Stimulated activated CD4-positive, alpha-beta T cell treated with anti-CD3 and anti-CD28 coated beads, TNF-alpha, amount 100 ng/mL, for 4 hours (primary cell): Measurements from ENCODE around the gene MKKS.

Experiments used
- DNase-seq, 3 experiments: peaks; one replicate each; pipeline ENCODE4 v3.0.0-alpha.2; 2020; ENCODE audit warnings: low read depth in 3 of 3

Gene MKKS

GRCh38 chr20:10369723-10370090 is 64.3 kb downstream of the MKKS start:
- no peak for DNase-seq

GRCh38 chr20:10368702-10369041 is 65.3 kb downstream of the MKKS start:
- DNase-seq, result no peak

DNA sequence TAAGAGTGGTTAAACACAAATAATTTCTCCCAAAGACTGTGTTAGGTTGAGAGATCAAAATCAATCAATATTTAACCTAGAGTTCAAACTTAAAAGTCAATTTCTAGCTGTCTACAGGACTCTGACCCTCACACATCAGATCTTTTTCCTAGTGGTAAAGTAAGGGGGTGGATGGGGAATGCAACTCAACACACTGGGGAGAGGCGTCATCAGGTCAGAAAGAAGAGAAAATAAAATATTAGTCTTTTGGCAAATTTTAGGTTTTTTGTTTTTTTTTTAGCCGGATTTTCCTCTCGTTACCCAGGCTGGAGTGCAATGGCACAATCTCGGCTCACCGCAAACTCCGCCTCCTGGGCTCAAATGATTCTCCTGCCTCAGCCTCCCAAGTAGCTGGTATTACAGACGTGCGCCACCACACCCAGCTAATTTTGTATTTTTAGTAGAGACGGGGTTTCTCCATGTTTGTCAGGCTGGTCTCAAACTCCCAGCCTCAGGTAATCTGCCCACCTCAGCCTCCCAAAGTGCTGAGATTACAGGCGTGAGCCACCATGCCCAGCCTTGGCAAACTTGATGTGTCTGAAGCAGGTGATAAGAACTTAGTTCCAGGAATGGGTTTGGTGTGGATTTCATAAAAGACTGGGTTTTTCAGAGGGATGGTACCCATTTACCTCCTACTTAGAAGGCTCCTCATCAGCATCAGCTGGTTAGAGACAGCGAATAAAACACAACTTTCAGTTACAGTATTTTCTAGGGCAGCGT is 65.9 kb downstream of the MKKS start:
- DNase-seq, result no peak

GRCh38 chr20:10367693-10367942 is 66.4 kb downstream of the MKKS start:
- DNase-seq, result no peak

- DNase-seq, result no peak
Observed at GRCh38 chr20:10366898-10367692, 66.9 kb downstream of the MKKS start.

DNA sequence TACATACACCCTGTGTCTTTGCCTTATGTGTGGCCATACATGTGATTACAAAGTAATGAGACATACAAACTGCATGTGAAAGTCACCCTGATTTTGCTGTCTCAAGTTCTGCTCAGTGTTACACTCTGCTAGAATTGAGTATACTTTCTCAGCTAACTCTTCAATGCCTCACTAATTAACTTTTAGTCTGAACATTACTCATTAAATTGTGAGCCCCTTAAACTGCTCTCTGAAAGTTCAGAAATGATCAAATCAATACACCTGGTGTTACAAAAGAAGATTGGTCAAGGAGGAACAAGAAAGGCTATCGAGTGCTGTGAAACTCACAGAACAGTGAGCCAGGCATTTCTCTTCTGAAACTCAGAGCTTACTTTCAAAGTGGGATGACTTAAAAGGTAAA is 71.3 kb downstream of the MKKS start:
- DNase-seq, result no peak

DNA sequence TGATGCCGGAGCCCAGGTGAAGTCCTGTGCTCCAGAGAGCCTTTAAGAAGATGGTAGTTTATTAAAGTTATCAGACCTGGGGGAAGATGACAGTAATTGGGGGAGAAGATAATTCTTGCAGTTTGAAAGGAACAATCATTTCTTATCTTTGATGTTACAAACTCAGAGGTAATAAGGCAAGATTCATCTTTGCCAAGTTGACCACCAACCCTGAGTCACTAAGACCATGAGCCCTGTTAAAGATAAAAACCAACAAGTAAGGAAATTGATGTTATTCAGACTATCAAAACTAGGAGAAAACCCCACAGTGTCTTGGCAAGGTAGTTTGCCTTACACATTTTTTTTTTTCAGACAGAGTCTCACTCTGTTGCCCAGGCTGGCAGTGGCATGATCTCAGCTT is 73.1 kb downstream of the MKKS start:
- no peak for DNase-seq

DNA sequence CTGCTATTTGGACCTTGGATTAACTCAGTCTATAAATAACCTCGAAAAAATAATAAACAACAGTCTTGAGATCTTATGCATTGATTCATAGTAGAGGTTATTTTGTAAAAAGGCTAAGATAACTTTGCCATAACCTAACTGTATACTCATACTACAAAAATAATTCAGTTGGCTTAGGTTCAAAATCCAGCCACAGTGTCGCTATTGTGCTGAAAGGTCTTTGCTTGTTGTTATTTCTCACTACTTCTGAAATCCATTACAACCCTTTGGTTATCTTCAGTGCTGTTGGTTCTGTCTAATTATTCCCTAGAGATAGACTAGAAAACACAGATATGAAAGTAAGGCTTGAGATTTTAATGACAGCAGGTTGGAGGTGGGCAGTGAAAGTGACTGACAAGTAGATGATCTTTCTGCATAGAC is 74.4 kb downstream of the MKKS start:
- DNase-seq, result no peak

DNA sequence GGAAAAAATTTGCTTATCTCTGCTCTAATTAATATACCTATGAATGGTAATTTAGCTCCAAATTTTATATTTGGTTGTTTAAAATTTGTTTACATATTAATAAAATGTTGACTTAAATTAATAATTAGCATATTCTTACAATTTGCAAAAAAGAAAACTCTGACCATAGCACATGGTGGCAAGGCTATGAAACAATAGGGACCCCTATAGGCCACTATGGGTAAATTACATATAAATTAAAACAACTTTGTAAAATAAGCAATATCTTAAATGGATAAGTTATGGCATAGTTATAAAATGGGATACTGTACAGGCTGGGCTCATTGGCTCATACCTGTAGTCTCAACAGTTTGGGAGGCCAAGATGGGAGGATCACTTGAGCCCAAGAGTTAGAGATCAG is 76.0 kb downstream of the MKKS start:
- no peak for DNase-seq

- DNase-seq, result no peak
Observed at GRCh38 chr20:10357061-10357708, 76.8 kb downstream of the MKKS start.

DNA sequence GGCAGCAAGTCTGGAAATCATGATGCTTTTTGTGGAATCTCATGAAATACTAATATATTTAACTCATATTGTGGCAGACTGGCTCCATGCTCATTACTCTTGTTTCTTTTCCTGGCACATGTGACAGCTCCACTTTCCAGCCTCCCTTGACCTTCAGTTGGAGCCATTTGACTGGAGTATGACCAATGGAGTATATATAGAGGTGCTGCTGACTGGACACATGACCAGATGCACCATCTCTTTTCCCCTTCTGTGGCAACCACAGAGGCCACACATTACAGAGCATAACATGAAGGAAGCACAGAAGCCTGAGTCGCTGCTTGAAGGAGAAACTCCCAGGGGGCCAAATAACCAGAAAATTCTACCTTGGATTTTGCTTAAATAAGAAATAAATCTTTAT is 77.4 kb downstream of the MKKS start:
- DNase-seq, result no peak

- DNase-seq, result no peak
Observed at GRCh38 chr20:10352934-10353824, 80.8 kb downstream of the MKKS start.
